Stimulated activated CD8-positive, alpha-beta memory T cell treated with anti-CD3 and anti-CD28 coated beads, Interleukin-4, amount 100 ng/mL, for 24 hours (primary cell): ENCODE data around the gene DEPDC5.

Experiments used
- DNase-seq: peaks from one replicate; pipeline ENCODE4 v3.0.0-alpha.2; 2020; ENCODE audit warnings: low read depth

DEPDC5 gene

GRCh38 chr22:31951194-31952093, 197.6 kb downstream of the DEPDC5 start:
- DNase-seq: no peak

GRCh38 chr22:31952094-31952401, 198.2 kb downstream of the DEPDC5 start:
- no peak for DNase-seq

- DNase-seq: no peak
Measured at GRCh38 chr22:31952472-31952871, 198.7 kb downstream of the DEPDC5 start.

- no peak for DNase-seq
Measured at GRCh38 chr22:31953261-31953660, 199.4 kb downstream of the DEPDC5 start.

- DNase-seq: no peak
Measured at GRCh38 chr22:31954535-31955523, 201.0 kb downstream of the DEPDC5 start.

GRCh38 chr22:31956360-31956759, 202.5 kb downstream of the DEPDC5 start:
- no peak for DNase-seq
